ENCODE measurements around the gene CD6.

CD6 gene

GRCh38 chr11:60971520-60971919, at the start of gene CD6:
TSS of gene CD6 (plus strand) at chr11:60971680. CDS start at chr11:60971866, 186 bp downstream.
- no peak for DNase-seq
- intact Hi-C loops (cut with DNase I) = no loop called here

GRCh38 chr11:60921777-60922335, 49.6 kb upstream of the CD6 start:
- intact Hi-C loops (cut with DNase I) = no loop called here
- no peak for DNase-seq

- DNase-seq = no peak
- intact Hi-C loops (cut with DNase I) = no loop called here
Observed at GRCh38 chr11:60922906-60923305, 48.6 kb upstream of the CD6 start.

- peak in 6 of 42 donors; percentile 35 to 66 (median 50) for DNase-seq
- intact Hi-C loops (cut with DNase I) = no loop called here
Observed at GRCh38 chr11:60923326-60923725, 48.2 kb upstream of the CD6 start.

GRCh38 chr11:60923800-60924109, 47.7 kb upstream of the CD6 start:
- DNase-seq = no peak
- intact Hi-C loops (cut with DNase I) = no loop called here

GRCh38 chr11:60924110-60924905, 47.2 kb upstream of the CD6 start, which contains the start of gene TMEM132A:
TSS of gene TMEM132A (plus strand) at chr11:60924460. CDS start at chr11:60924634, 174 bp downstream.
- peak; percentile 80 to 97 (median 91) for DNase-seq
- intact Hi-C loops (cut with DNase I) = no loop called here

GRCh38 chr11:60924906-60925853, 46.3 kb upstream of the CD6 start:
- DNase-seq = peak in 6 of 42 donors; percentile 19 to 50 (median 41)

GRCh38 chr11:60925868-60926267, 45.6 kb upstream of the CD6 start:
- no peak for DNase-seq
- intact Hi-C loops (cut with DNase I) = no loop called here

More at GRCh38 chr11:60924906-60925853, 46.3 kb upstream of the CD6 start:
- intact Hi-C loops (cut with DNase I) = no loop called here

GRCh38 chr11:60926500-60926899, 45.0 kb upstream of the CD6 start:
- peak in 21 of 42 donors; percentile 33 to 73 (median 50) for DNase-seq
- intact Hi-C loops (cut with DNase I) = no loop called here

GRCh38 chr11:60927061-60927592, 44.4 kb upstream of the CD6 start:
- intact Hi-C loops (cut with DNase I) = no loop called here
- DNase-seq = no peak

- intact Hi-C loops (cut with DNase I) = no loop called here
- DNase-seq = no peak
Observed at GRCh38 chr11:60927600-60927999, 43.9 kb upstream of the CD6 start.

- peak in 8 of 42 donors; percentile 32 to 65 (median 44) for DNase-seq
- intact Hi-C loops (cut with DNase I) = no loop called here
Observed at GRCh38 chr11:60928563-60929001, 42.9 kb upstream of the CD6 start.

- intact Hi-C loops (cut with DNase I) = no loop called here
- no peak for DNase-seq
Observed at GRCh38 chr11:60929764-60930163, 41.7 kb upstream of the CD6 start.

GRCh38 chr11:60930394-60930793, 41.1 kb upstream of the CD6 start:
- intact Hi-C loops (cut with DNase I) = no loop called here
- no peak for DNase-seq

- DNase-seq = no peak
- intact Hi-C loops (cut with DNase I) = no loop called here
Observed at GRCh38 chr11:60931917-60932316, 39.6 kb upstream of the CD6 start.

- peak in 1 of 42 donors; percentile 4 for DNase-seq
- intact Hi-C loops (cut with DNase I) = no loop called here
Observed at GRCh38 chr11:60932605-60933356, 38.7 kb upstream of the CD6 start.

- no peak for DNase-seq
- intact Hi-C loops (cut with DNase I) = no loop called here
Observed at GRCh38 chr11:60933416-60934123, 37.9 kb upstream of the CD6 start.
